HEK293T (cell line): ENCODE results near the gene KIF16B.

Experiments used
- CTCF ChIA-PET: fragments of 350-600 bp; formaldehyde crosslinking; extraction: SDS; loops from one replicate; lab custom pipeline; 2021; ENCODE audit warnings: antibody characterized with exemption, inconsistent platforms; lab: Yijun Ruan, JAX
- POLR2A ChIA-PET: fragments of 350-600 bp; formaldehyde crosslinking; extraction: SDS; loops from one replicate; lab custom pipeline; 2020; ENCODE audit warnings: antibody characterized with exemption, inconsistent platforms; lab: Yijun Ruan, JAX
- DNase-seq: peaks from one replicate; pipeline ENCODE4 v3.0.0; 2012; ENCODE audit warnings: mixed read lengths; ENCODE audit errors: extremely low spot score
- ARNT ChIP-seq: fragments of 450-650 bp; IDR thresholded peaks from 2 replicates; pipeline ENCODE4 v1.6.1; 2017; ENCODE audit warnings: mild to moderate bottlenecking
- BHLHE40 ChIP-seq: fragments of 450-650 bp; IDR thresholded peaks from 2 replicates; pipeline ENCODE4 v1.6.1; 2016; ENCODE audit warnings: mild to moderate bottlenecking, moderate library complexity, borderline replicate concordance
- CTBP1 ChIP-seq: fragments of 450-650 bp; IDR thresholded peaks from 2 replicates; pipeline ENCODE4 v1.6.1; 2016; ENCODE audit warnings: borderline replicate concordance
- ELF4 ChIP-seq: fragments of 450-650 bp; IDR thresholded peaks from 2 replicates; pipeline ENCODE4 v1.6.1; 2017; ENCODE audit warnings: antibody characterized with exemption
- FOXA1 ChIP-seq: fragments of 450-650 bp; IDR thresholded peaks from 2 replicates; pipeline ENCODE4 v1.6.1; 2016; ENCODE audit warnings: mild to moderate bottlenecking
- FOXK2 ChIP-seq: fragments of 450-650 bp; IDR thresholded peaks from 2 replicates; pipeline ENCODE4 v1.6.1; 2016; ENCODE audit warnings: mild to moderate bottlenecking
- FOXM1 ChIP-seq: fragments of 450-650 bp; IDR thresholded peaks from 2 replicates; pipeline ENCODE4 v1.6.1; 2017; ENCODE audit warnings: mild to moderate bottlenecking, borderline replicate concordance
- HDGF ChIP-seq: fragments of 450-650 bp; IDR thresholded peaks from 2 replicates; pipeline ENCODE4 v1.6.1; 2017; ENCODE audit warnings: antibody characterized with exemption, borderline replicate concordance
- L3MBTL2 ChIP-seq: fragments of 450-650 bp; conservative IDR thresholded peaks from 2 replicates; pipeline ENCODE4 v1.6.1; 2016; ENCODE audit warnings: mild to moderate bottlenecking
- LEF1 ChIP-seq: fragments of 450-650 bp; IDR thresholded peaks from 2 replicates; pipeline ENCODE4 v1.6.1; 2017; ENCODE audit warnings: mild to moderate bottlenecking, borderline replicate concordance
- NFRKB ChIP-seq: fragments of 450-650 bp; IDR thresholded peaks from 2 replicates; pipeline ENCODE4 v1.6.1; 2016; ENCODE audit warnings: mild to moderate bottlenecking, moderate library complexity
- SP1 ChIP-seq: fragments of 450-650 bp; IDR thresholded peaks from 2 replicates; pipeline ENCODE4 v1.6.1; 2017
- SUZ12 ChIP-seq: fragments of 450-650 bp; IDR thresholded peaks from 2 replicates; pipeline ENCODE4 v1.6.1; 2016; ENCODE audit warnings: mild to moderate bottlenecking
- TARDBP ChIP-seq: fragments of 450-650 bp; IDR thresholded peaks from 2 replicates; pipeline ENCODE4 v1.6.1; 2016
- ZNF384 ChIP-seq: fragments of 450-650 bp; IDR thresholded peaks from 2 replicates; pipeline ENCODE4 v1.6.1; 2016
- TF ChIP-seq, protein P1 (sequence below): fragments of 450-650 bp; IDR thresholded peaks from 2 replicates; pipeline ENCODE4 v1.6.1; 2016

Gene KIF16B

DNA sequence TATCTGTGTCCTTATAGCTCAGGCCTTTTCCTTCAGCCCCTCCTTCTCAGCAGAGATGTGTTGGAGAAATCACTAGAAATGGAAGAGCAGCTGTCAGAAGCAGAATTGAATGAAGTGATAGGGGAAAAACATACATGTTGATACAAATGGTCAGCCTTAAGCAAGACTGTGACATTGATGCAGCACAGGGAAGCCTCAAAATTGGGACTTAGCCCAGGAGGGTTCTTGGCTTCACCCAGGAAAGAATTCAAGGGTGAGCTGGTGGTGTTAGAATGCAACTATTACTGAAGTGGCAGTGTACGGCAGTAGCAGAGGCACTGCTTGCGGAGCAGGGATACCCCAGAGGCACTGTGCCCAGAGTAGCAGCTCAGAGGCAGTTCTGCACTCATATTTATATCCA lies 8.0 kb upstream of the KIF16B start:
- TF ChIP-seq ARNT (no peak), FOXA1 (no peak), LEF1 (no peak), SUZ12 (no peak), HDGF (no peak), FOXM1 (no peak), FOXK2 (no peak), SP1 (no peak), BHLHE40 (no peak), L3MBTL2 (no peak), ZNF384 (no peak), TARDBP (no peak), ELF4 (no peak), CTBP1 (no peak), NFRKB (no peak)
- TF ChIP-seq, protein P1, sequence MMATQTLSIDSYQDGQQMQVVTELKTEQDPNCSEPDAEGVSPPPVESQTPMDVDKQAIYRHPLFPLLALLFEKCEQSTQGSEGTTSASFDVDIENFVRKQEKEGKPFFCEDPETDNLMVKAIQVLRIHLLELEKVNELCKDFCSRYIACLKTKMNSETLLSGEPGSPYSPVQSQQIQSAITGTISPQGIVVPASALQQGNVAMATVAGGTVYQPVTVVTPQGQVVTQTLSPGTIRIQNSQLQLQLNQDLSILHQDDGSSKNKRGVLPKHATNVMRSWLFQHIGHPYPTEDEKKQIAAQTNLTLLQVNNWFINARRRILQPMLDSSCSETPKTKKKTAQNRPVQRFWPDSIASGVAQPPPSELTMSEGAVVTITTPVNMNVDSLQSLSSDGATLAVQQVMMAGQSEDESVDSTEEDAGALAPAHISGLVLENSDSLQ, result no peak
- CTCF ChIA-PET, result no interaction called here
- DNase-seq, result no peak
- POLR2A ChIA-PET, result no interaction called here

DNA sequence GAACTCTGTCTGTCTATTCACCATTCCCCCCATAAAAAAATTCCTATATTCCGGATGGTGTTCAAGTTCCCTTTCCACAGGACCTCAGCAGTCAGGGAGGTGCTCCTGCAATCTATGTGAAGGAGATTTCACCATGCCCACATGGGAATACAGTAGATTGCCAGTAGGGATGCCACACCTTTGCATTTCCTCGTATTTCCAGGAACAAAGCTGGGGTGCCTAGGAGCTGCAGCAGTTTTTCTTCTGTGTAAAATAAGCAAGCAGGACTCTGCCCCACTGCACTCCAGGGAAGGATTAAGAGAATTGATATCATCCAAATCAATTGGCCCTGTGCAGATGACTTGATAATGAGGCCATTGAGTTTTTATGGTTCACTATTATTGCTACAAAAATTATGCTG lies 7.4 kb upstream of the KIF16B start:
- ChIA-PET POLR2A (no interaction called here), CTCF (no interaction called here)
- DNase-seq, result no peak
- TF ChIP-seq HDGF (no peak), SP1 (no peak), BHLHE40 (no peak), FOXA1 (no peak), ZNF384 (no peak), L3MBTL2 (no peak), ARNT (no peak), CTBP1 (no peak), TARDBP (no peak)

DNA sequence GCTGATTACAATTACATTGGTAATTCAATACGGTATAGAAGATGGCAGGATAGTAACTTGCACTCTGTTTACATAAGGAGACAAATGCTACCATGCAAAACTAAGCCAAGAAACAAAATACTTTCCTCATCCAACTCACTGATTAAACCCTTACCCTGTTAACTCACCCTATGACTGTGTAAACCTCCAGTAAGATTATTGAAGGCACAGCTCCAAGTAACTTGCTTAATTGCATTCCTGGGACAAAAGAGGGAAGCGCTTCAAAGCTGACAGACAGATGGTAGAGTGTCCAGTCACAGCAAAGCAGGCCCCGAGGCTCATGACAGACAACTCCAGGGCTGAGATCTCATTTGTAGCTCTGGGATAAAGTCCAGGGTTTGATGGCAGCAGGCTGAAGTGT lies 6.9 kb upstream of the KIF16B start:
- TF ChIP-seq LEF1, result no peak
- TF ChIP-seq BHLHE40, result no peak
- no peak for TF ChIP-seq SP1
- no peak for TF ChIP-seq TARDBP
- no peak for TF ChIP-seq HDGF
- no peak for TF ChIP-seq FOXM1
- TF ChIP-seq ZNF384, result no peak
- TF ChIP-seq L3MBTL2, result no peak
- no peak for TF ChIP-seq SUZ12
- TF ChIP-seq CTBP1, result no peak
- no peak for TF ChIP-seq NFRKB
- no peak for TF ChIP-seq FOXK2
- TF ChIP-seq ARNT, result no peak
- TF ChIP-seq ELF4, result no peak
- TF ChIP-seq, protein P1, result no peak
- no peak for TF ChIP-seq FOXA1
- ChIA-PET POLR2A (no interaction called here), CTCF (no interaction called here)
- no peak for DNase-seq

DNA sequence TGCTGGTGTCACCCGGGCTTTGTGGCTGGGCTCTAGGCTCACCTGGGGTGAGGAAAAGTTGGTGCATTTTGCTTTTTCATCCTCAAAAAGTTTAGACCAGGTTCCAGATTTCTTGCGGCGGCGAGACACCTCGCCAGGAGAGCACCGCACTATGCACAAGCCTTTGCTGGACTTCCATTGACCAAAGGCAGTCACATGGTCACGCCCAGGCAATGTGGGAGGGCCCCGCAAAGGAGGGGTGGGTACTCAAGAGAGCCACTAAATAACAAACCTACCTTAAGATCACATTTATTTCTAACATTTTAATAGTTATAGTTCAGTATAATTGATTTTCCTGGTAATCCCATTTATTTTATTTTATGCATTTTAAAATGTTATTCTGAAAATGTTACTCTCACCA lies 3.0 kb upstream of the KIF16B start:
- no peak for TF ChIP-seq SP1
- TF ChIP-seq ARNT, result no peak
- TF ChIP-seq, protein P1, result no peak
- no peak for TF ChIP-seq FOXM1
- TF ChIP-seq SUZ12, result no peak
- no peak for TF ChIP-seq HDGF
- TF ChIP-seq L3MBTL2, result no peak
- no peak for TF ChIP-seq FOXK2
- TF ChIP-seq CTBP1, result no peak
- no peak for TF ChIP-seq ZNF384
- no peak for TF ChIP-seq BHLHE40
- TF ChIP-seq FOXA1, result no peak
- TF ChIP-seq TARDBP, result no peak
- TF ChIP-seq LEF1, result no peak
- TF ChIP-seq ELF4, result no peak
- TF ChIP-seq NFRKB, result no peak
- DNase-seq, result no peak
- ChIA-PET CTCF (no interaction called here), POLR2A (no interaction called here)

DNA sequence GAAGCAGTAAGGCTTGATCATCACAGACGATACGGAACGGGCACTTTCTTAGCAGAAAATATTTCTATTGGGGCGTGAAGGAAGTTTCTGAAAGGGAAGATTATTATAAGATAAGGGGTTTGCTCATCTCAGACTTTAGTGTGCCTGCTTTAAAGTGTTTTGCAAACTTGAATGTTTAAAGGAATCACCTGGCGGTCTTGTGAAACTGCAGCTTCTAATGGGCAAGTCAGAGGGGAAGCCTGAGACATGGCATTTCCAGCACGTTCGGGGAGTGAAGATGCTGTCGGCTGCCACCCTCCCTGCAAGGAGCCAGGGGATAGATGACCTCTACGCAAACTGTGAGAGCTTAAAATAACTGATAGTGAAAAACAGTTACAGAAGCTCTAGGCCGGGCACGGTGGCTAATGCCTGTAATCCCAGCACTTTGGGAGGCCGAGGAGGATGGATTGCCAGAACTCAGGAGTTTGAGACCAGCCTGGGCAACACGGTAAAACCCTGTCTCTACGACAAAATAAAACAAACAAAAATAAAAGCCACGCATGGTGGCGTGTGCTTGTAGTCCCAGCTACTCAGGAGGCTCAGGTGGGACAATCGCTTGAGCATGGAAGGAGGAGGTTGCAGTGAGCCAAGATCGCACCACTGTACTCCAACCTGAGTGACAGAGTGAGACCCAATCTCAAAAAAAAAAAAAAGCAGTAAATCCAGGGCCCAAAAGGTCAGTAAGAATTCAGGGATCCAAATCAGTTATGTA lies 2.3 kb upstream of the KIF16B start:
- ChIA-PET POLR2A (interaction anchor here (0.6 to 2.1 kb wide), 6 partner anchors 23 to 654 kb away, joined by 3 to 8 read pairs (median 4); no protein-coding TSS in a partner anchor), CTCF (interaction anchor here (0.9 to 1.3 kb wide), 2 partner anchors 47 to 57 kb away, joined by 3 to 4 read pairs; no protein-coding TSS in a partner anchor)
- no peak for DNase-seq
- TF ChIP-seq L3MBTL2 (no peak; the same call in 1 of the 2 replicates), ARNT (no peak), LEF1 (no peak), NFRKB (no peak), SUZ12 (no peak), HDGF (no peak), SP1 (no peak), CTBP1 (no peak), FOXA1 (no peak), ELF4 (no peak), ZNF384 (no peak), FOXK2 (no peak), TARDBP (no peak), BHLHE40 (no peak)
- TF ChIP-seq, protein P1, result no peak
